Calu3 (cell line): ENCODE results near the gene P3H3. TPM values are rescaled to one million over a fixed set of nuclear protein-coding genes. Genes with fewer than 3 reads are reported as not detected.

Experiments
- BruUV-seq: library from RNA; stranded (reverse); fragments of 400-500 nt; replicated peaks from 2 replicates; lab custom pipeline; 2021; lab: Mats Ljungman, UMichigan
- CTCF ChIA-PET: fragments of 300-600 bp; sonication (Branson Sonifier 250); formaldehyde crosslinking; loops from one replicate; lab custom pipeline; 2022; ENCODE audit warnings: antibody characterized with exemption; lab: Charles Lee
- DNase-seq: peaks from one replicate; pipeline ENCODE4 v3.0.0; 2022
- H3K27ac Mint-ChIP-seq: one replicate; pipeline ENCODE4 v1.8.0; 2022; ENCODE audit warnings: mixed read lengths; ENCODE audit not compliant: unreplicated experiment
- H3K27me3 Mint-ChIP-seq: one replicate; pipeline ENCODE4 v1.8.0; 2022; ENCODE audit warnings: mixed read lengths; ENCODE audit not compliant: unreplicated experiment
- H3K36me3 Mint-ChIP-seq: one replicate; pipeline ENCODE4 v1.8.0; 2022; ENCODE audit warnings: mild to moderate bottlenecking, moderate library complexity, mixed read lengths; ENCODE audit not compliant: insufficient read depth, unreplicated experiment
- H3K4me1 Mint-ChIP-seq: one replicate; pipeline ENCODE4 v1.8.0; 2022; ENCODE audit warnings: mild to moderate bottlenecking, low read depth, mixed read lengths; ENCODE audit not compliant: unreplicated experiment
- H3K4me3 Mint-ChIP-seq: one replicate; pipeline ENCODE4 v1.8.0; 2022; ENCODE audit warnings: mild to moderate bottlenecking, low read depth, moderate library complexity, mixed read lengths; ENCODE audit not compliant: unreplicated experiment
- H3K9me3 Mint-ChIP-seq: one replicate; pipeline ENCODE4 v1.8.0; 2022; ENCODE audit warnings: low read depth, mixed read lengths; ENCODE audit not compliant: unreplicated experiment
- intact Hi-C: fragments of 100-400 bp; cut with micrococcal nuclease; formaldehyde crosslinking; loops from one replicate; pipeline ENCODE4 v1.10.0; 2022; ENCODE audit not compliant: unreplicated experiment
- total RNA-seq: library from RNA; stranded (reverse); gene quantifications from 2 replicates; pipeline ENCODE4 v1.2.3, GENCODE V29; 2022
- TF ChIP-seq, protein P1 (sequence below): fragments of 200-600 bp; IDR thresholded peaks from one replicate; pipeline ENCODE4 v1.8.0; 2022; ENCODE audit warnings: antibody characterized with exemption; ENCODE audit not compliant: unreplicated experiment

The P3H3 gene
- total RNA-seq, 1 experiment from 2014 or later = 0.45 TPM

DNA sequence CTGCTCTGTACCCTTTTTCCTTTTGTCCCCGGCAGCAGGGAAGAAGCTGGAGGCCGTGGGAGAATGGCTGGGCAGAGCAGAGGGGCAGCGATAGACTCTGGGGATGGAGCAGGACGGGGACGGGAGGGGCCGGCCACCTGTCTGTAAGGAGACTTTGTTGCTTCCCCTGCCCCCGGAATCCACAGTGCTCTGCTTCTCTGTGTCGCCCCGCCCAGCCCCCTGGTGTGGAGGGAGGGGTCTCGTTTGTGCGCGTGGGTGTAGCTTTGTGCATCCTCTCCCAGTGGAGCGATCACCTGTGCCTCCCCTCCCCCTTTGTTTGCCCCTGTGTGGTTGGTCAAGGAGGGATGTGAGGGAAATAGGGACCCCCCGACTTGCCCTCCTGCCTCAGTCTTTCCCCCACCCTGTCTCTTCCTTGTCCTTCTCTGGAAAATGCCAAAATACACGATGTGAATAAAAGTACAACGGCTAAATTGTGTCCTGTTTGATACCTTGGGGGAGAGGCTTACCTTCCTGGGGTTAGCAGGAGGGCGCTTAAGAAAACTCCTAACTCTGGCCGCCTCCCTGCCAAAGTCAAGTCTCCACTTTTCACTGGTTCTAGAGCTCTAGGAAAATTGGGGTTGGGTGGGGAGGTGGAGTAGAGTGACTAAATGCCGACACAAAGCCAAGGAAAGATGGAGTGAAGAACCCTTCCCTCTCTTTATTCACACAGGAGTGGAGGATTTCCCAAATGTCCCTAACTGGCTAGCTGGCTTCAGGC is 38.1 kb downstream of the P3H3 start:
- intact Hi-C loops = loop anchor here (5.0 kb wide), 2 partner anchors 61 to 76 kb away; partner anchors contain the start of genes ATN1, C12orf57 and RNU7-1
- no TSS peak for BruUV-seq
- TF ChIP-seq, protein P1, sequence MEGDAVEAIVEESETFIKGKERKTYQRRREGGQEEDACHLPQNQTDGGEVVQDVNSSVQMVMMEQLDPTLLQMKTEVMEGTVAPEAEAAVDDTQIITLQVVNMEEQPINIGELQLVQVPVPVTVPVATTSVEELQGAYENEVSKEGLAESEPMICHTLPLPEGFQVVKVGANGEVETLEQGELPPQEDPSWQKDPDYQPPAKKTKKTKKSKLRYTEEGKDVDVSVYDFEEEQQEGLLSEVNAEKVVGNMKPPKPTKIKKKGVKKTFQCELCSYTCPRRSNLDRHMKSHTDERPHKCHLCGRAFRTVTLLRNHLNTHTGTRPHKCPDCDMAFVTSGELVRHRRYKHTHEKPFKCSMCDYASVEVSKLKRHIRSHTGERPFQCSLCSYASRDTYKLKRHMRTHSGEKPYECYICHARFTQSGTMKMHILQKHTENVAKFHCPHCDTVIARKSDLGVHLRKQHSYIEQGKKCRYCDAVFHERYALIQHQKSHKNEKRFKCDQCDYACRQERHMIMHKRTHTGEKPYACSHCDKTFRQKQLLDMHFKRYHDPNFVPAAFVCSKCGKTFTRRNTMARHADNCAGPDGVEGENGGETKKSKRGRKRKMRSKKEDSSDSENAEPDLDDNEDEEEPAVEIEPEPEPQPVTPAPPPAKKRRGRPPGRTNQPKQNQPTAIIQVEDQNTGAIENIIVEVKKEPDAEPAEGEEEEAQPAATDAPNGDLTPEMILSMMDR = no peak
- Mint-ChIP-seq H3K36me3 (peaks cover 72% of the 10 kb centered on the region), H3K27me3 (no peaks in the 10 kb centered on the region), H3K9me3 (no peaks in the 10 kb centered on the region), H3K4me1 (peaks cover 32% of the 10 kb centered on the region), H3K4me3 (no peak overlapping the region), H3K27ac (peak overlapping the region; percentile 91)
- CTCF ChIA-PET = interaction anchor here (0.7 to 1.0 kb wide), 3 partner anchors 14 to 571 kb away, joined by 4 to 6 read pairs (median 5); partner anchors contain the start of gene USP5
- no peak for DNase-seq

DNA sequence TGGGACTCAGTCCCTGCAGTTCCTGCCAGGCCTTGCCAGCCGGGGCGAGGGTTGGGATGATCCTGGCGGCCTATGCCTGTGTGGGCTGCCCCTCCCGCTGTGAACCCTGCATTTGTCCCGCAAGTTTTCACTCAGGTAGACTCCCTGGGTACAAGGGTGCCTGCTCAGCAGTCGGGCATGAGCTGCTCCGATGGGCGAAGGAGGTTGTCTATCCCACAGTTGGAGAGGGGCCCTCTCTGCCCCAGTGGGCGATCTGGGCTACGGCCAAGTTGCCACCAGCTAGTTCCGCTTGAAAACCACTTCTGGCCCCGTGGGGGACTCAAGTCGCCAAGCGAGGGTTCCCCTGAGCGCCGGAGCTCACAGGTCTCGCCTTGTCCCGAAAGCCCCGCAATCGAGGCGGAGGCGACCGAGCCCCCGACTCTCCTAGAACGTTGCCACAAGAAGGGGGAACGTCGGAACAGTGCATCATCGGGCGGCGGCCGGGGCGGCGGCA is 38.8 kb downstream of the P3H3 start:
- H3K4me3 Mint-ChIP-seq = peak overlapping the region; percentile 88
- no TSS peak for BruUV-seq
- CTCF ChIA-PET = interaction anchor here (0.7 to 1.0 kb wide), 3 partner anchors 15 to 571 kb away, joined by 4 to 6 read pairs (median 5); partner anchors contain the start of gene USP5
- TF ChIP-seq, protein P1 = no peak
- H3K27ac Mint-ChIP-seq = peak overlapping the region; percentile 91
- intact Hi-C loops = loop anchor here (5.0 kb wide), 2 partner anchors 60 to 75 kb away; partner anchors contain the start of genes ATN1, C12orf57 and RNU7-1
- H3K9me3 Mint-ChIP-seq = no peaks in the 10 kb centered on the region
- DNase-seq = peak; percentile 17
- H3K4me1 Mint-ChIP-seq = peaks cover 37% of the 10 kb centered on the region
- peaks cover 75% of the 10 kb centered on the region for H3K36me3 Mint-ChIP-seq
- no peaks in the 10 kb centered on the region for H3K27me3 Mint-ChIP-seq

DNA sequence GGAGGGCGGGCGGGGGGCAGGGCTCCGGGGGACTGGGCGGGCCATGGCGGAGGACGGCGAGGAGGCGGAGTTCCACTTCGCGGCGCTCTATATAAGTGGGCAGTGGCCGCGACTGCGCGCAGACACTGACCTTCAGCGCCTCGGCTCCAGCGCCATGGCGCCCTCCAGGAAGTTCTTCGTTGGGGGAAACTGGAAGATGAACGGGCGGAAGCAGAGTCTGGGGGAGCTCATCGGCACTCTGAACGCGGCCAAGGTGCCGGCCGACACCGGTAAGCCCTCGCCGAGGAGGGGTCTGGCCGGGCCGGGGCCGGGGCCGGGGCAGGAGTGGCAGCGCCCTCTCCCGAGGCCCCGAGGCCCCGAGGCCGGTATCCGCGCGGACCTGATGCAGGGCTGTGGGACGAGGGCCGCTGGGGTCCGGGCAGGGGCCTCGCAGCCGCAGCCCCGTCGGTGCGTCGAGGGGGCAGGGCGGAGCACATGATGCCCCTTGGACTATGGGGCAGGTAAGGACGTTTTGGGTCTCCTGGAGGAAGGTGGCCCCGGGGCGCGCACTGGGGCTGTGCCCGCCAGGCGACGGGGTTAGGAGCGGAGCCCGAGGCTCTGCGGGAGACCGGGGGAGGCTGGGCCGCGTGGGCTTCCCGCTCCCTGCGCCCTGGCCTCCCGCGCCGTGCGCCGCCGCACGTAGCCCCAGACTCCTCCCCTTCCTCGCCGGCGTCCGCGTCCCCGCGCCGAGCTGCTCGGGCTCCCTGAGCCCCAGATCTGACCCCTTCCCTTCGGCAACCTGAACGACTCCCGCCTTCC is 39.4 kb downstream of the P3H3 start, which contains the start of gene TPI1:
Gene TPI1 (plus strand): TSS at position 119 of the 798 bp plus-strand sequence. CDS start 36 bp downstream, at position 155.
- TF ChIP-seq, protein P1 = no peak
- Mint-ChIP-seq H3K27ac (peak within 1 kb of the TSS; percentile 91), H3K36me3 (peaks cover 77% of the 10 kb centered on the region), H3K4me3 (peak within 1 kb of the TSS; percentile 88), H3K4me1 (peaks cover 43% of the 10 kb centered on the region), H3K27me3 (no peaks in the 10 kb centered on the region), H3K9me3 (no peaks in the 10 kb centered on the region)
- no TSS peak for BruUV-seq
- CTCF ChIA-PET = interaction anchor here (0.7 to 2.0 kb wide), 3 partner anchors 15 to 572 kb away, joined by 5 to 15 read pairs (median 6); partner anchors contain the start of genes CDCA3 and USP5
- peak; percentile 78 for DNase-seq
- intact Hi-C loops = loop anchor here (5.0 kb wide), 2 partner anchors 60 to 75 kb away; partner anchors contain the start of genes ATN1, C12orf57 and RNU7-1
